HS-27A (cell line): ENCODE measurements around the gene CARD9.
"Not testable (repeated sequence)": the region's sequence is repeated elsewhere in the genome, so short reads cannot be mapped to it uniquely, and the experiment has no call there.

Experiments
- DNase-seq: peaks from one replicate; pipeline ENCODE4 v3.0.0-alpha.2; 2012; ENCODE audit warnings: low read depth, missing footprints

Gene CARD9

DNA sequence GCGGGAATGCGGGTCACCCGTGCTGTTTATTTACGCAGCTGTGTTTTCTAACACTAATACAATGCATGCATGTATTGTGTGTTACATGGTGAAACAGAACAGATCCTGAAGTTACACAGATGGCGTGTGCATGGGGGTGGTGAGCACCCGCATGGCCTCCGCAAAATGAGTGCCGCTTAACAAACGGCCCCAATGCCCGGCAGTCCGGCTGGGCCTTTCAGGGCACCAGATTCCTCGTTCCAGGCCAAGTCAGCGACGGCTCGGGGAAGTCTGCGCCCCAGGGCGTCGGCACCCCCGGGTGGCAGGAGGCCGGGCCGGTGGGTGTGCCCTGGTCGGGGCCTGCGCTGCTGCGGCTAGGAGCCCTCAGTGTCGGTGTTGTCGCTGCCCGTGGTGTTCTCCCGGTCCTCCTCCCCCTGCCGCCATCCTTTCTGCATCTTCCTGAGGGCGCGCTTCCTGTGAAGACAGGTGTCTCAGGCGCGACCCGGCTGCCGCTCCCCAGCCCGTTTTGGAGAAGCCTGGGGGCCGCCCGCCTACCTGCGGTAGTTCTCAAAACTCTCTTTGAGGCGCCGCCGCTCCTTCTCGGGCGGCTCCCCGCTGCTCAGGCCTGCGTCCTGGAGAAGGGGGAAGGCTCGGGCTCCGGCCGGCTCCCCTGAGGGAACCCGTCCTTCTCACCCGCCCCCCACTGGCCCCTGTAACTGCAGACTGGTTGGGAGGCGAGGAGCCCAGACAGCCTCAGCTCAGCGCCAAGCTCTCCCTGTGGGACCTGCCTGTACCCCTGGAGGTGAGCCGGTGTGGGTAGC, 9.3 kb downstream of the CARD9 start:
- DNase-seq, result no peak

DNA sequence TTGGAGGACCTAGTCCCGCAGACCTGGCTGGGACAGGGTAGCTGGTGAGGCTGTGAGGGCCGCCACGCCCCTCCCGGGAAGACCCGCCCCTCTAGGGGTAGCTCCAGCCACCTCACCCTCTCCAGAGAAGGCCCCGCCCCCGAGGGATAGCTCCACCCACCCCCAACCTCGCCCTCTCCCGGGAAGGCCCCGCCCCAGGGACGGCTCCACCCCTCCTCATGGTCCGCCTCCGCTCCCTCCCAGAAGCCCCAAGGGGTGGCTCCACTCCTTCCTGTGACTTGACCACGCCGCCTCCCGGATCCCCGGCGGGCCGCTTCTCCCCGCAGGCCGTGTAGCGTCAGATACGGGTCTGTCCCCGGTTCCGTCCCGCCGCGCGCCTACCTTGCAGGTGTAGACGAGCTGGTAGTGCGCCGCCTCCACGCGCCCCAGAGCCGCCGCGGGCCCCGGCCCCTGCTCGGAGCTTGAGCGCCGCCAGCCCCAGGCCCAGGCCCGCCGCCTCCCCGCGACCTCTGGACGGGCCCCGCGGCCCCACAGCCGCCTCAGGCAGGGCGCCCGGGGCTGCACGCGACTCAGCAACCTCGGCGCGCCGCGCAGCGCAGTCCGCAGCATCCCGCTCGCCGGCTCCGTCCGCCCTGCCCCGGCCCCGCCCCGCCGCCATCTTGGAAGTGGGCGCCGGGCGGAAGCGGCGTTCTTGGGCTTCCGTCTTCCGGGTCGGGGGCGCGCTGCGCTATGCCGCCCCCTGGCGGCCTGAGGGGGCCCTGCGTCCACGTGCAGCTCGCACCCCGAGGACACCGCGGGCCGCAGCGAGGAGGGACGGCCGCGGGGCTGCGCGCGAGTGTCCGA, 10.1 kb downstream of the CARD9 start, which contains the start of gene DNLZ:
Gene DNLZ (minus strand): TSS at position 639 of the 843 bp plus-strand sequence. CDS start 30 bp downstream, at position 609.
- DNase-seq, result peak; percentile 51

DNA sequence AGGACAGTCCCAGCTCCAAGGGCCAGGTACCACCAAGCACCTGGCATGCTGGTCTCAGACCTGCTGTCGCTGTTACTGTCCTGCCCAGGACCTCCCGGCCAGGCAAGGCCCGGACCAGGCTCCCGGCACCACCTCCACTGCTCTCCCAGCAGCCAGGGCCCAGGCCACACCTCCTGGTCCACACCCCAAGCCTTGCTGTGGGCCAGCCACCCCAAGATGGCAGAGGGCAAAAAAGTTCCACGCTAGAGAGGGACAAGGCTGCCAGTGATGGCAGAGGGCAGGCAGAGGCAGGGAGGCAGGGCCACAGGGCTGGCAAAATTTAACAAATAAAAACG, 11.1 kb downstream of the CARD9 start:
- no peak for DNase-seq

GRCh38 chr9:136361754-136362449, 11.6 kb downstream of the CARD9 start:
- no peak for DNase-seq

- no peak for DNase-seq
Observed at GRCh38 chr9:136361047-136361753, 12.3 kb downstream of the CARD9 start.

GRCh38 chr9:136359774-136360718, 13.4 kb downstream of the CARD9 start:
- no peak for DNase-seq

GRCh38 chr9:136358888-136359287, 14.6 kb downstream of the CARD9 start:
- DNase-seq, result no peak

DNA sequence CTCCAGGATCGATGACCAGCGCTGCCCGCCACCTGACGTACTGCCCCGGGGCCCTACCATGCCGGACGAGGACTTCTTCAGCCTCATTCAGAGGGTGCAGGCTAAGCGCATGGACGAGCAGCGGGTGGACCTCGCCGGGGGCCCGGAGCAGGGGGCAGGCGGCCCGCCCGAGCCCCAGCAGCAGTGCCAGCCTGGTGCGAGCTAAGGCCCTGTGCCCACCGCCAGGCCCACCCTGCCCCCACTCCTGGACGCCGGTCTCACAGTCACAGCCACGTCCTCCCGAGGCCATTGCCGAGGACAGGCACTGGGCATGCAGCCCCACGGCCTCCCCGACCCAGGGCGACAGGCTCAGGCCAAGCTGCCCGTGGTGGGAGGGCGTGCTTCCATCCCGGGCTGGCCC, 15.5 kb downstream of the CARD9 start:
- DNase-seq, result no peak

DNA sequence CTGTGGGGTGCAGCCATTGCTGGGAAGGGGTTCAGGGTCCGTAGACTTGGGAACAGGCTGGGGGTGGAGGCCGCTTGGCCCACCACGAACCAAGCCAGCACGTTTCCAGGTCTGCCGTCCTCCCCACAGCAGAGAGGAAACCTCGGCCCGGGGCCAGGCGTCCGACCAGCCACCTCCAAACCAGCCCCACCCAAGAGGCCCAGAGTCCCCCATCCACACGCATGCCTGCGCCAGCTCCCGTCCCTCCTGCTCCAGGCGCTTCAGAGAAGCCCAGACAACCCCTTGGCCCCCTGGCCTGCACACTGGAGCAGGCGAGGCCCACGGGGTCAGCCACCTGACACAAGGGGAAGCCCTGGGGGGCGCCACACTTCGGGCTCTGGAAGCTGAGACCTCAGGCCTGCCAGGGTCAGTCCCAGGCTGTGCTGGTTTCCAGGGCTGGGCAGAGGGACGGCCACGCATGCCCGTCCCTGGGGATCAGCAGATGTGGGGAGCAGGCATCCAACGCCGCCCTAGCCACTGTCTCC, 16.2 kb downstream of the CARD9 start:
- DNase-seq, result no peak

DNA sequence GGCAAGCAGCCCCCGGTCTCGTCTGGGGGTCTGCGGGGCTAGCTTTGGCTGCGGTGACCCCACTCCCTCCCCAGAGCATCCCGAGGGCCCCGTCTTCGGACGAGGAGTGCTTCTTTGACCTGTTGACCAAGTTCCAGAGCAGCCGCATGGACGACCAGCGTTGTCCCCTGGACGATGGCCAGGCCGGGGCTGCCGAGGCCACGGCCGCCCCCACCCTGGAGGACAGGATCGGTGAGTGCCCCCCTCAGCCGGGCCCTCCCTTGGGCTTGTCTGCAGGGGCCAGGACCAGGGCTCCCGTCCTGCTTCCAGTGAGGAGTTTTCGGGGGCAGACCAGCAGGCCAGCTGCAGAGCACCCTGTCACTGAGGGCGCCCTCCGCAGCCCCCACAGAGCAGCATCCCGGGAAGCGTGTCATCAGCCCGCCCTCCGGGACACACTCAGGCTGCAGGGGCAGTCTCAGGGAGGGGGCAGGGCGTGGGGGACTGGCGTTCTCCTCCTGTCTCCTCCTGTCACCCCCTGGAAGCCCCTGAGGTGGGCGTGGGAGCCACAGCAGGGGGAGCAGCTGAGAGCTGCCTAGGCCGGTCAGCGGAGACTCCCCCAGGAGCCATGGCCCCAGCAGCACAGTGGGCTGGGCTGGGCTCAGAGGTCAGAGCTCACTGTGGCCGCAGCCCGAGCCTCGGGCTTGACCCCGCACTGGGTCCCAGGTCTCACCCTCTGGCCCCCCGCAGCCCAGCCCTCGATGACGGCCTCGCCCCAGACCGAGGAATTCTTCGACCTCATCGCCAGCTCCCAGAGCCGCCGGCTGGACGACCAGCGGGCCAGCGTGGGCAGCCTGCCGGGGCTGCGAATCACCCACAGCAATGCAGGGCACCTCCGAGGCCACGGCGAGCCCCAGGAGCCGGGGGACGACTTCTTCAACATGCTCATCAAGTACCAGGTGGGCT, 17.6 kb downstream of the CARD9 start:
- DNase-seq, result no peak

DNA sequence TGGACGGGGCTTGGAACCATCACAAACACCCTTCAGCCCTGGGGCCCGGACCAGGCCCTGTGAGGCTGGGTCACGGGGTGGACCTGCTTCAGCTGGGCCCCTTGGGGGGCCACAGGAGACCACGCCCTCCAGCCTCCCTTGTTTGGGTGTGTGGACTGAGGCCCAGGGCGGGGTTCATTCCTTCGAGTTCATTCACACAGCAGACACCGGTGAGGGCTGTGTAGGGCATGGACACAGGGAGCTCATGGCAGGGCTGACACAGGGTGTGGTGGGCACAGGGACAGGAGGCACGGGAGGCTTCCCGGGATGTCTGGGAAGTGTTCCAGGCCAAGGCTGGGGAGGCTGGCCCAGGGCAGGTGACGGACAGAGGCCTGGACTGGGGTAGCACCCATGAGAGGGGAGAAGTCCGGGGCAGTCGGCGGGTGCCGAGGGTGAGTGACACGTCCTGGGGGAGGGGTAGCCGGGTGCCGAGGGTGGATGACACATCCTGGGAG, 18.8 kb downstream of the CARD9 start:
- DNase-seq, result no peak

- no peak for DNase-seq
Observed at GRCh38 chr9:136353757-136354488, 19.5 kb downstream of the CARD9 start.

DNA sequence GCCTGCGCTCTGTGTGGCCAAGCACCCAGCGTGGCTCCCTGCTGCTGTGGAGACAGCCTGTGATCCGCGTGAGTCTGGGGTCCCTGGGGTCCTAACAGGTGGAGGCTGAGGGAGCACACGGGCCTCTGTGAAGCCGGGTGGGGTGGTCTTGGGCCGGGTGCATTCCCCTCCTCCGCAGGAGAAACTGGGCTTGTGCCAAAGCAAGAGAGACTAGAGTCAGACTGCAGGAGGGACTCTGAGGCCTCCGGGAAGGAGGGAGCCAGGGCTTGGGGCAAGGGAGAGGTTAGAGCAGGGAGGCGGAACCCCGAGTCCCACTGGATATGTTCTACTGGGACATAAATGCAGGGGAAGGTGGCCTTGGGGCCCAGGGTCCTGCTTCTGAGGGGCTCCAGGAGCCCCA, 20.4 kb downstream of the CARD9 start:
- no peak for DNase-seq

GRCh38 chr9:136352682-136353081, 20.8 kb downstream of the CARD9 start:
- no peak for DNase-seq

DNA sequence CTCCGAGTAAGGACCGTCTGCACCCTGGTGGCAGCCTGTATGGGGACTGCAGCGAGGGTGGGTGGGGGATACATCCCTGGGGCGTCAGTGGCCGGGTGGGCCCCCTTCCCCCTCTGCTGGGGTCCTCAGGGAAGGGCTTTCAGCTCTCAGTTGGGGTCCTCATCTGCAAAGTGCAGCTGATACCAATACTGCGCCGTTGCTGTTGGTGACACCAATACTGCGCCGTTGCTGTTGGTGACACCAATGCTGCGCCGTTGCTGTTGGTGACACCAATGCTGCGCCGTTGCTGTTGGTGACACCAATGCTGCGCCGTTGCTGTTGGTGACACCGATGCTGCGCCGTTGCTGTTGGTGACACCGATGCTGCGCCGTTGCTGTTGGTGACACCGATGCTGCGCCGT, 21.6 kb downstream of the CARD9 start:
- DNase-seq, result not testable (repeated sequence)

GRCh38 chr9:136351252-136351800, 22.1 kb downstream of the CARD9 start:
- DNase-seq, result no peak

- DNase-seq, result no peak
Observed at GRCh38 chr9:136349546-136349945, 23.9 kb downstream of the CARD9 start.

- no peak for DNase-seq
Observed at GRCh38 chr9:136348691-136349090, 24.8 kb downstream of the CARD9 start.
